Stimulated activated memory B cell treated with anti-CD40 and anti-IgM and Interleukin-4, amounts not matched to agents 10 μg/mL and 1 μg/mL and 100 μg/mL, for 72 hours (primary cell): Measurements from ENCODE around the gene PTPRK.
"Not testable (repeated sequence)": the region's sequence is repeated elsewhere in the genome, so short reads cannot be mapped to it uniquely, and the experiment has no call there.

Source experiments
- ATAC-seq: fragments of 150-1000 bp; cut with Tn5 transposase; 2 replicates; pipeline ENCODE4 v1.10.0; 2021
- H3K27ac Mint-ChIP-seq: one replicate; pipeline ENCODE4 v1.8.0; 2022; ENCODE audit warnings: mild to moderate bottlenecking, mixed read lengths
- H3K27me3 Mint-ChIP-seq: one replicate; pipeline ENCODE4 v1.8.0; 2022; ENCODE audit warnings: mixed read lengths
- H3K36me3 Mint-ChIP-seq: one replicate; pipeline ENCODE4 v1.8.0; 2022; ENCODE audit warnings: mixed read lengths
- H3K4me1 Mint-ChIP-seq: one replicate; pipeline ENCODE4 v1.8.0; 2022; ENCODE audit warnings: mixed read lengths
- H3K4me3 Mint-ChIP-seq: one replicate; pipeline ENCODE4 v1.8.0; 2022; ENCODE audit warnings: mild to moderate bottlenecking, moderate library complexity, mixed read lengths
- H3K9me3 Mint-ChIP-seq: one replicate; pipeline ENCODE4 v1.8.0; 2022; ENCODE audit warnings: mixed read lengths

The PTPRK gene

DNA sequence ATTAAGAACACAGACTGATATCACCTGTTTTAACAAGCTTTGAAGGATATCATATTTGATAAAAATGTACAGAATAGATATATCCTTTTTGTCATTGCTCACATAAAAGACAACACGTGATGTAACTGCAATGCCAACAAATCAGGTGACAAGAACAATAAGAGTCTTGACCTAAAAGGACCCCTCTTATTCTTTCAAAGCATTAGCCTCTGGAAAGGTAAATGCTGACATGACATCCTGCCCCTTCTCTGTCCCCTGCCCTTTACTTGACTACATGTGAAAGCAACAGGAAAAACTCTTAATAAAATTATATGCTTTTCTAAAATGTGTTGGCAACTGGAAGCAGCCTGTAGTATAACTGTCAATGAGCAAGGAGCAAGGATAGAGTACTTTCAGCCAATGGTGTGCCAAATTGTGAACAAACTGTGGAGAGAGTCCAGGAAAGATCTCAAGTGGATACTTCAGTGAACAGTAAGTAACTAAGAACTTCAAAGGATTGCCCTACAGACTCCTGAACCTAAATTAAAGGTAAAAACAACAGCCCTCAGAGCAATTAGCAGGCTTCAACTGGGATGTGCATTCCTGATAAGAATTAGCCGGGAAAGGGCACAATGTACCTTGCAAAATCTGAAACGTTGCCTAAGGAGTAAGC is 16.3 kb downstream of the PTPRK start:
- Mint-ChIP-seq H3K27me3 (no peaks in the 10 kb centered on the region), H3K4me1 (no peaks in the 10 kb centered on the region), H3K36me3 (no peaks in the 10 kb centered on the region), H3K4me3 (no peak overlapping the region), H3K27ac (no peak overlapping the region), H3K9me3 (no peaks in the 10 kb centered on the region)
- ATAC-seq: no peak

DNA sequence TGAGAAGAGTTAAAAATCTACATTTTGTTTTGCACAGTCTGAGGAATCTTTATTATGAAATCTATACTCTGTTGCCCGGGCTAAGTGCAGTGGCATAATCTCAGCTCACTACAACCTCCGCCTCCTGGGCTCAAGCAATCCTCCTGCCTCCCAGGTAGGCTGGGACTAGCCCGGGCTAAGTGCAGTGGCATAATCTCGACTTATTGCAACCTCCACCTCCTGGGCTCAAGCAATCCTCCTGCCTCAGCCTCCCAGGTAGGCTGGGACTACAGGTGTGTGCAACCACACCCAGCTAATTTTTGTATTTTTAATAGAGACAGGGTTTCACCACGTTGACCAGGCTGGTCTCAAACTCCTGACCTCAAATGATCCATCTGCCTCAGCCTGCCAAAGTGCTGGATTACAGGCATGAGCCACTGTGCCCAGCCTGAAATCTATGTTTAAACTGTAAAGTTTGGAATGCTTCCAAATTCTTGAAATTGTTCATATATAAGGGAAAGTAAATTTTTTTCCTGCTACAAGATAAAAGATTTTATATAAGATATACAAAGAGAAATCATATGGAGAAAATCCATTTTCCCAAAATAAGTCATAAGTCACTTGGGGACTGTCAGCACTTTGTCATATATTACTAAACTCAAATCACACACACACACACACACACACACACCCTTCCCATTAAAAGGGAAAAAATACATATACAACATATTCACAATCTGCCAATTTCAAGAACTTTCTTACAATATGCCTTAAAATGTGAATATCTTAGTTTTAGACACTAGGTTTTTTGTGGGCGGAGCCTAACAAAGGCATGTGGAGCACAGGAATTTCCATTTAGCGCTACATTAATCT is 19.4 kb downstream of the PTPRK start:
- no peak for ATAC-seq
- H3K27me3 Mint-ChIP-seq: no peaks in the 10 kb centered on the region
- no peaks in the 10 kb centered on the region for H3K4me1 Mint-ChIP-seq

DNA sequence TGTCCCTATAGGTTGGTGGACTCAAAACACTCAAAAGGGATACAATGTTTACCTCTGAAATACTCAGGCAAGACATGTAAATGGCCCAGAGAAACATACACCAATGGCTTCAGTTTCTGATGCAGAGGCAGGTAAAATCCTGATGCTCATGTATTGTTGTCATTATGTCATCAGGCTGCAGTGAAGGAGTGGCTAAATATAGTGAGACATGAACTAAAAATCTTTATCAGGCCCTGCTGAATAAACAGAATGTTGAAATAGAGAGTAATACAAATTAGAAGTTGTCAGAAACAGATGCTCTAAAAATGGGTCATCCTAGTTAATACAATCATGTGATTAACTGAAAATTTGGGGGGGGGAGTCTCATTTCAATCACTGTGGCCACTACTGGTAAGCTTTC is 20.4 kb downstream of the PTPRK start:
- H3K27me3 Mint-ChIP-seq: no peaks in the 10 kb centered on the region
- no peaks in the 10 kb centered on the region for H3K36me3 Mint-ChIP-seq
- no peak for ATAC-seq
- no peak overlapping the region for H3K27ac Mint-ChIP-seq
- H3K9me3 Mint-ChIP-seq: no peaks in the 10 kb centered on the region
- H3K4me1 Mint-ChIP-seq: no peaks in the 10 kb centered on the region
- H3K4me3 Mint-ChIP-seq: no peak overlapping the region

More for the DNA sequence above, 19.4 kb downstream of the PTPRK start:
- no peak overlapping the region for H3K27ac Mint-ChIP-seq
- H3K9me3 Mint-ChIP-seq: no peaks in the 10 kb centered on the region
- no peak overlapping the region for H3K4me3 Mint-ChIP-seq
- H3K36me3 Mint-ChIP-seq: no peaks in the 10 kb centered on the region

DNA sequence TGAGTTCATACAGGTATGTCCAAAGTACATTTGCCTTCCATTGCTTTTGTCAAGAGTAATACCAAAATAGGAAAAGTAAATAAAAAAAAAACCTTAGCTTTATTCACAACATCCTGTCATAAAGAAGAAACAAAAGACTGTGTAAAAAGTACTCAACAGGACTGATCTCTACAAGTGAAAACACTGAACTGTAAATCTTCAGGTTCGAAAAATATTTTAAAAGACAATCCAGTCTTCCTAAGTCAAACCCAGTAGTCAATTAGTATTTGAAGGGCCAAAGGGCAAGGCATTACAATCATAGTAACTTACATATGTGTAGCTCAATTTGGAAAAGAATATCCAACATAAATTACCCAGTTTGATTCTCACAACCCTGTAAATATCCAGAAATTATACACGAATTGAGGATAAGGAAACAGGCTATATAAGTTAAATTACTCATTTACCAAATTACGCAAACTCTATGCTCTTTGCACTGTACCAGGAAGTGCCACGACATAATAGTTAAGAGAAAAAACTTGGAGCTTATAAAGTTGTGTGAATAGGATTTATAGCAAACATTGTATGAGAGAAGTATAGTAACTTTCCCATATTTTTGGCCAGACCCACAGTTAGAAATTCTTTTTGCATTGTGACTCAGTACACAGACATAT is 21.2 kb downstream of the PTPRK start:
- Mint-ChIP-seq H3K27ac (no peak overlapping the region), H3K27me3 (no peaks in the 10 kb centered on the region), H3K4me3 (no peak overlapping the region), H3K36me3 (no peaks in the 10 kb centered on the region), H3K9me3 (no peaks in the 10 kb centered on the region), H3K4me1 (no peaks in the 10 kb centered on the region)
- no peak for ATAC-seq

DNA sequence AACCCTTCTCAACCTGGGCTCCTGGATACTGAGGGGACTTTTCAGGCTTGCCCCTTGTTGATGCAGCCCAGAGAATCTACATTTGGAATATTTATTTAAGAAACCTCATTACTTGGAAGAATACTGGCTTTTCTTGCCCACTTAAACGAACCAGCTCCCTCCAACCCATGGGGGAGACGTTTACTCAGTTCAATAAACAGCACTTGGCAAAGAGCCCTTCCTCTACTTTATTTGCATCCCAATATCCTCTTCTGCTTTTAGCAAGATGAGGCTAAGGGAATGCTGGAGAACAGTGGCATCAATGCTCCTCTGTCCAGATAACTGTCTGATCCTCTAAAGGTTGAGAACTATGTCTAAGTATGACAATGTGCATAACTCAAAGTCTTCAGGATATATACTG is 22.2 kb downstream of the PTPRK start:
- Mint-ChIP-seq H3K36me3 (no peaks in the 10 kb centered on the region), H3K27me3 (no peaks in the 10 kb centered on the region), H3K4me1 (no peaks in the 10 kb centered on the region), H3K9me3 (no peaks in the 10 kb centered on the region), H3K27ac (no peak overlapping the region), H3K4me3 (no peak overlapping the region)
- no peak for ATAC-seq

DNA sequence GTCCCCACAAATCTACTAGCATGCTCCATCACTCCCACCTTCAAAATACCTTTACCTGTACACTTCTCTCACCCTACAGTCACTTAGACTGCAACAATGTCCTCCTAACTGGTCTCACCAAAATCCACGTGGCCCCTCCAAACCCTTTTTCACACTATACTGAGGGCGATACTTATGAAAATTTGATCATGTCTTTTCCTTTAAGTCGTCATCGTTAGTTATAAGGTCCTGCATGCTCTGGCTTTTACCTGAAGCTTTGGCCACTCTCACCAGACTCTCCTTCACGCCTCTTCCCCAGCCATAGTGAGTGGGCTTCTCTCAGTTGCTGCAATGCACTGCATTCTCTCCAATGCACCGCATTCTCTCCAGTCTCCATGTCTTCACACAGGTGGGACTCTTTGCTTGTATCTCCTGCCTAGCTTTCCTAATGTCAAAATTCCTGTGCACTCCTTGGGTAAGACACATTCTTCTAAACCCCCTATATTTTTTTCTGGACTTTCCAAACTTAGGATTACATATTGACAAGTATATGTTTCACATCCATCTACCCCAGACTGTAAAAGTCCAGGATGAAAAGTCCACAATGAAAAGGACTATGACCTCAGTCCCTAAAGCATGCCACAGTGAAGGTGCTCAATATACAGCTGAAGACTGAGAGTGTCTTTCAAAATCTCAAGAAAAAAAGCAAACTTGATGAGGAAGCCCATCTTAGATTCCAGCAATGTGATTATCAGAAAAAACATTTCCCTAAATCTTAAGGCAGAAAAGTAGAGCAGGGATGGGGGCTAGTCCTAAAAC is 24.7 kb downstream of the PTPRK start:
- H3K4me3 Mint-ChIP-seq: no peak overlapping the region
- H3K4me1 Mint-ChIP-seq: no peaks in the 10 kb centered on the region
- H3K27ac Mint-ChIP-seq: no peak overlapping the region
- no peaks in the 10 kb centered on the region for H3K9me3 Mint-ChIP-seq
- H3K27me3 Mint-ChIP-seq: no peaks in the 10 kb centered on the region
- peak; percentile 52 for ATAC-seq
- H3K36me3 Mint-ChIP-seq: no peaks in the 10 kb centered on the region

DNA sequence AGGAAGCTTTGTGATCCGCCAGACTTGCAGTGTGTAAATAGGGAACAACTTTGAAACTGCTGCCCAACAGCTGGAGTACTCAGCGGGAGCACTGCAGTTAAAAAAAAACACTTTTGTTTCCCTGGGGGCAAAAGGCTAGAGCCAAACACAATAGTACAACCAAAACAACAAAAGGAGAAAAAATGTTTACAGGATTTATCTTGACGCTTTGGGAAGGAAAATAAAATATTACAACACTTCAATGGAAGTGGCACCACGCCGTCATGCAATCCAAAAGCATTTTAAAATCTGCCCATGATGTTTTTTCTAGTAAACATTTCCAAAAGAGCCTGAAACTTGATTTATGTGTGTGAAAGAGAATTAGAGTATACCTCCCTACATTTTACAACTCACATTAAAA is 26.0 kb downstream of the PTPRK start:
- ATAC-seq: no peak
- Mint-ChIP-seq H3K27ac (no peak overlapping the region), H3K27me3 (no peaks in the 10 kb centered on the region), H3K4me1 (no peaks in the 10 kb centered on the region), H3K9me3 (no peaks in the 10 kb centered on the region), H3K36me3 (no peaks in the 10 kb centered on the region), H3K4me3 (no peak overlapping the region)

DNA sequence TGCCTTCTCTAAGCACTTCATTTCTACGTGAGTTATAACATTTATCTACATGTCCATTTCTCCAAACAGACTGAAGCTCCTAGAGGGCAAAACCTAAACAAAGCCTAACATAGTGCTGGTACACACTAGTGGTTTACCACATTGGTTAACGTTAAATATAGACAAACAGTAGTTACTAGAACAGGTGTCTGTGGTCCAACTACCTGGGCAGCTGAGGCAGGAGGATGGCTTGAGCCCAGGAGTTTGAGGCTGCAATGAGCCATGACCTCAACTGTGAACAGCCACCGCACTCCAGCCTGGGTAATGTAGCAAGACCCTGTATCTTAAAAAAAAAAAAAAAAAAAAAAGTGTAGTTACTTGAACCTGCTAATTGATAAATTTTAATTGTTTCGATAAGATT is 26.5 kb downstream of the PTPRK start:
- H3K4me3 Mint-ChIP-seq: no peak overlapping the region
- no peak overlapping the region for H3K27ac Mint-ChIP-seq
- ATAC-seq: no peak
- no peaks in the 10 kb centered on the region for H3K4me1 Mint-ChIP-seq
- no peaks in the 10 kb centered on the region for H3K36me3 Mint-ChIP-seq
- H3K9me3 Mint-ChIP-seq: no peaks in the 10 kb centered on the region
- H3K27me3 Mint-ChIP-seq: no peaks in the 10 kb centered on the region

DNA sequence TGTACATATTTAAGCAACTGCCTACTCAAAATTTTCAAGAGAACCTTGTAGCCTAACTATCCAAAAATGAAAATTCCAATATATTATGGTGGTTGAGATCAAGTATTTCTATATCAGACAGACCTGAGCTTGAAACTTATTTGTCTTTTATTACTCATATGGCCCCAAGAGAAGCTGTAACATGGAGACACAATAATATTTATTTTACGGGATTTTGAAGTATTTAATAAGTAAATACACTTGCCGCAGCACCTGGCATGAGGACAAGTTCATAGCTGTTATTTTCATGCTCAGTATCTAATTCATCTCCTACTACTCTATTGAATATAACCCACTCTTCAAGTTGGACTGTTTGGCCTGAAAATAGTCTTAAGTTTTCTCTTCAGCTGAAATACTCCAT is 28.0 kb downstream of the PTPRK start:
- no peaks in the 10 kb centered on the region for H3K9me3 Mint-ChIP-seq
- ATAC-seq: no peak
- H3K27ac Mint-ChIP-seq: no peak overlapping the region
- H3K4me3 Mint-ChIP-seq: no peak overlapping the region
- H3K4me1 Mint-ChIP-seq: no peaks in the 10 kb centered on the region
- no peaks in the 10 kb centered on the region for H3K36me3 Mint-ChIP-seq
- H3K27me3 Mint-ChIP-seq: no peaks in the 10 kb centered on the region

DNA sequence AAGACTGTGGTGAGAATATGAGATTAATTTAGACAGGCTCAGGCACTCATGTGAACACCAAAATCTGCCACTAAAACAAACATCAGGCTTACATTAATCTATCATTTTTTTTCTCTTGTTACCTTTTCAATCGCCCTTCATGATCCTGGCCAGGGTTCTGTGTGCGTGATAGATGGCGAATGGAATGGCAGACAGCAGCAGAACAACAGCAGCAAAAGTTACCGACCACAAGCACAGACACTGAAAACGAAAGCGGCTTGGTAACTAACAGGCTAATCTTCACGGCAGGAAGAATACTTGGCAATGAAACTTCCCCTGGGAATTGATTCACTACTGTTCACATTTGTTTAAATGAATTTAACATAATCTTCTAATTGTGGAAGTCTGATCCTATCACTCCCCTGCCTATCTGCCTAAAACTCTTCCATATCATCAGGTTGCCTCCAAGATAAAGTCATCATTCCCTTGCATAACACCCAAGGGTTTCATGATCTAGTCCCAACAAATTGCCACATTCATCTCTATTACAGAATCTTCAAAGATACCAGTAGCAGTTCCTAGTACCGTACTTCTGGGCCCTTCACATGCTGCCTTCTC is 28.7 kb downstream of the PTPRK start:
- ATAC-seq: no peak
- Mint-ChIP-seq H3K27me3 (no peaks in the 10 kb centered on the region), H3K4me1 (no peaks in the 10 kb centered on the region), H3K4me3 (no peak overlapping the region), H3K36me3 (no peaks in the 10 kb centered on the region), H3K9me3 (no peaks in the 10 kb centered on the region), H3K27ac (no peak overlapping the region)

DNA sequence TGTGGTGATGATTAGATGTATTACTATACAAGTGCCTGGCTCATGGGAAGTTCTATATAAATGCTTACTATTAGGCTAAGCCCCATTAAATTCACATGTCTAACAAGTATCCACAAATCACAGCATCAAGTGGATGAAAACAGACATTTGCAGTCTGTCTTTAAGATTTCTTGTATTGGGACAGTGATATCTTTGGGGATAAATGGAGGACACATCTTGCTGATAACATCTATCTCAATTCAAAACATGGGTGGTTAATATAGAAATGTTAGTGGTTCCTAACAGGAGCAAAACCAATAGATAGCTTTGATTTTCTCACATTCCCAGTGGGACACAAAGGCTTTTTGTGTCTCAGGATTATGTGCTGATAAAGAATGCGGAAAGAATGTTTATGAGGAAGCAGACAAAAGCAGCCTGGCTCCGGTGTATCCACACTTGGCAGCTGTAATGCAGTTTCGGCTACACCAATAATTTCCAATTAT is 29.3 kb downstream of the PTPRK start:
- H3K4me1 Mint-ChIP-seq: no peaks in the 10 kb centered on the region
- no peaks in the 10 kb centered on the region for H3K36me3 Mint-ChIP-seq
- no peak overlapping the region for H3K27ac Mint-ChIP-seq
- no peak for ATAC-seq
- no peaks in the 10 kb centered on the region for H3K27me3 Mint-ChIP-seq
- H3K9me3 Mint-ChIP-seq: no peaks in the 10 kb centered on the region
- no peak overlapping the region for H3K4me3 Mint-ChIP-seq

DNA sequence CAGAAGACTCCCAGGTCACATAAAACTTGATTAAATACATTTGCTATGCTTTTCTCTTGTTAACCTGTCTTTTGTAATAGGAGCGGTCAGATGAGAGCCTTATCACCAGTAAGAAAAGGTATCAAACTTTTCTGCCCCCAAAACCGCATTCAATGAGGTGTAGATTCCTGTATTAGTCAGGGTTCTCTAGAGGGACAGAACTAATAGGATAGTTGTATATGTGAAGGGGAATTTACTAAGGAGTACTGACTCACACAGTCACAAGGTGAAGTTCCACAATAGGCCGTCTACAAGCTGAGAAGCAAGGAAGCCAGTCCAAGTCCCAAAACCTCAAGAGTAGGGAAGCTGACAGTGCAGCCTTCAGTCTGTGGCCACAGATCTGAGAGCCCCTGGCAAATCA is 32.7 kb downstream of the PTPRK start:
- H3K27me3 Mint-ChIP-seq: no peaks in the 10 kb centered on the region
- H3K36me3 Mint-ChIP-seq: no peaks in the 10 kb centered on the region
- H3K4me1 Mint-ChIP-seq: no peaks in the 10 kb centered on the region
- no peak overlapping the region for H3K4me3 Mint-ChIP-seq
- no peak for ATAC-seq
- no peak overlapping the region for H3K27ac Mint-ChIP-seq
- no peaks in the 10 kb centered on the region for H3K9me3 Mint-ChIP-seq

DNA sequence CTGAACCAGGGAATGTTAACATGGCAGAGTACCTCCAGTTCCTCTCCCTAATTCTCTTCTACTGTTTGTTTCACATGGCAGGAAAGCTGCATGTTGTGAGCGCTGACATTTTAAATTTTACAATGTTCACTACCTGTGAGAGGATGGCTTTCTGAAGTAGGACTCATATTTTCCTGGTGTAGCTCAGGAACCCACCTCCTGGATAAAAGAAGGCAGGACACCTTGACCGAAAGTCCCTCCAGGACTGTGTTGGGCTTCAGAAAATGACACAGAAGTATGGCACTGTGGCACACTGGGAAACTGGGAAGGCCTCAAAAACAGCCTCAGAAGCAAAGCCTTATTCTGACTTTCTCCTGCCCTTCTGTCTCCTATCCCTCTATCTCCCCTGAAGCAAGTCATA is 33.3 kb downstream of the PTPRK start:
- Mint-ChIP-seq H3K27me3 (no peaks in the 10 kb centered on the region), H3K4me1 (no peaks in the 10 kb centered on the region), H3K9me3 (no peaks in the 10 kb centered on the region), H3K27ac (no peak overlapping the region), H3K36me3 (no peaks in the 10 kb centered on the region), H3K4me3 (no peak overlapping the region)
- no peak for ATAC-seq

DNA sequence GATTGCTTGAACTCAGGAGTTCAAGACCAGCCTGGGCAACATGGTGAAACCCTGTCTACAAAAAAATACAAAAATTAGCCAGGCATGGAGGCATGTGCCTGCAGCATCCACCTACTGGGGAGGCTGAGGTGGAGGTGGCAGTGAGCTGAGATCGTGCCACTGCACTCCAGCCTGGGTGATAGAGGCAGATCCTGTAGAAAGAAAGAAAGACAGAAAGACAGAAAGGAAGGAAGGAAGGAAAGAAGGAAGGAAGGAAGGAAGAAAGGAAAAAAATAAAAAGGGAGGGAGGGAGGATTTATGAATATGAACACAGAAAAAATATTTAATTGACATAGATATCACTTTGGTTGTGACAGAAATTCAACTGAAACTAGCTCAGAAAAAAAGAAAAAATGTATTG is 33.8 kb downstream of the PTPRK start:
- not testable (repeated sequence) for ATAC-seq, H3K4me3 Mint-ChIP-seq, H3K36me3 Mint-ChIP-seq, H3K4me1 Mint-ChIP-seq, H3K9me3 Mint-ChIP-seq, H3K27me3 Mint-ChIP-seq, H3K27ac Mint-ChIP-seq
